ENCODE results near the gene ALDH16A1. TPM values are rescaled to one million over a fixed set of nuclear protein-coding genes. Genes with fewer than 3 reads are reported as not detected.

ALDH16A1 gene
- total and polyA plus RNA-seq, 2 of the 4 experiments (the other 2 are of a cell fraction), result 10.4 to 12.9 TPM

DNA sequence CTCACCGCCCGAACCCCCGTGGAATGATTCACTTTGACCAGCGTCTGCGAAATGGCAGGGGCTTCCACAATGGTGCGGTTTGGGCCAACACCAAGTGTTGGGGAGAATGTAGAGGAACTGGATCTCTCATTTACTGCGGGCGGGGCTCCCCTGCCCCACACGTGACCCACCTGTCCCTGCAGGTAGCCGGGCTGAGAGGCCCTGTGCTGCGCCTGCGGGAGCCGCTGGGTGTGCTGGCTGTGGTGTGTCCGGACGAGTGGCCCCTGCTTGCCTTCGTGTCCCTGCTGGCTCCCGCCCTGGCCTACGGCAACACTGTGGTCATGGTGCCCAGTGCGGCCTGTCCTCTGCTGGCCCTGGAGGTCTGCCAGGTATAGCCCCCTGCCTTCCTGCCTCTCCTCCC, 15.2 kb downstream of the ALDH16A1 start:
- 97% methylated on average over 8 of the region's 19 CpGs; no CpG with 5 or more reads in 1 of the 2 experiments for WGBS, 2 experiments (ENCODE audit: extremely low coverage in 2 of 2, insufficient read length in 1 of 2)
- no peak for DNase-seq
- intact Hi-C loops (cut with micrococcal nuclease), result no loop called here
- Histone ChIP-seq H4K5ac (ENCODE audit: low read depth, low read length) (no peak overlapping the region), H3K56ac (ENCODE audit: extremely low read depth, insufficient read depth, low read length) (no peak overlapping the region), H3K4me2 (ENCODE audit: low read depth, low read length) (no peak overlapping the region), H4K91ac (ENCODE audit: insufficient read depth, low read depth, low read length) (no peak overlapping the region), H4K8ac (ENCODE audit: low read depth in 2 of 2, low read length in 2 of 2) (no peak overlapping the region), H2AK9ac (replicated peaks; ENCODE audit: low read depth, low read length, poor library complexity) (no peak overlapping the region), H3K4me3 (ENCODE audit: insufficient read depth, low read depth, low read length) (no peak overlapping the region), H2BK5ac (ENCODE audit: low read depth, low read length, poor library complexity, severe bottlenecking) (no peak overlapping the region), H2AK5ac (ENCODE audit: low read depth, low read length) (no peak overlapping the region), H3K18ac (ENCODE audit: low read depth, low read length) (no peak overlapping the region), H3K4ac (ENCODE audit: low read depth, low read length) (no peak overlapping the region), H3K4me1 (ENCODE audit: control insufficient read depth, insufficient read depth, low read length) (peaks cover 2% of the 10 kb centered on the region; the same call in 1 of the 2 replicates), H2BK15ac (ENCODE audit: low read depth, low read length) (no peak overlapping the region), H3K79me1 (ENCODE audit: low read depth in 1 of 2, low read length in 2 of 2) (no peaks in the 10 kb centered on the region), H3K36me3 (ENCODE audit: control insufficient read depth, insufficient read depth, low read length) (peaks cover 5% of the 10 kb centered on the region; the same call in 1 of the 2 replicates), H3K27me3 (ENCODE audit: control insufficient read depth, insufficient read depth, low read length) (no peaks in the 10 kb centered on the region), H3K23ac (ENCODE audit: low read depth, low read length) (no peak overlapping the region), H3K9ac (ENCODE audit: low read depth, low read length) (no peak overlapping the region), H3K27ac (ENCODE audit: insufficient read depth, low read length) (no peak overlapping the region), H3K14ac (replicated peaks; ENCODE audit: low read depth, low read length) (no peak overlapping the region), H3K9me1 (ENCODE audit: insufficient read depth, low read length) (peaks cover 7% of the 10 kb centered on the region; the same call in 1 of the 2 replicates), H3K9me3 (ENCODE audit: control insufficient read depth, insufficient read depth, low read length) (no peaks in the 10 kb centered on the region), H4K20me1 (ENCODE audit: insufficient read depth, low read length) (no peaks in the 10 kb centered on the region), H2BK20ac (ENCODE audit: low read depth, low read length) (no peak overlapping the region), H2AFZ (replicated peaks; ENCODE audit: low read length, poor library complexity) (no peak overlapping the region), H2BK120ac (ENCODE audit: low read depth, low read length) (no peak overlapping the region)
- POLR2A ChIA-PET (ENCODE audit: unreplicated experiment), result no interaction called here
- no peak for ATAC-seq (ENCODE audit: low read depth)
- dilution Hi-C loops (cut with HindIII; ENCODE audit: low sequenced_read_pairs, unreplicated experiment), result no loop called here
- in situ Hi-C loops (cut with MboI; ENCODE audit: low sequenced_read_pairs), result no loop called here
- CTCF ChIA-PET, result no interaction called here
- BruUV-seq (replicated peaks), result no TSS peak
- TF ChIP-seq SMC3 (IDR thresholded peaks at IDR 0.05; ENCODE audit: low read depth, low read length) (no peak), FOS (IDR thresholded peaks at IDR 0.05; ENCODE audit: low read depth, low read length) (no peak), MAFK (IDR thresholded peaks at IDR 0.05; ENCODE audit: low read depth, low read length) (no peak), MAZ (IDR thresholded peaks at IDR 0.05; ENCODE audit: borderline replicate concordance, low read depth, low read length) (no peak), BHLHE40 (IDR thresholded peaks at IDR 0.05; ENCODE audit: low read depth, low read length) (no peak), CTCF (conservative IDR thresholded peaks at IDR 0.05; ENCODE audit: low read depth, low read length) (no peak), RAD21 (IDR thresholded peaks at IDR 0.05; ENCODE audit: low read length) (no peak), MXI1 (IDR thresholded peaks at IDR 0.05; ENCODE audit: borderline replicate concordance, low read depth, low read length) (no peak), CEBPB (IDR thresholded peaks at IDR 0.05; ENCODE audit: low read depth, low read length) (no peak), CHD1 (IDR thresholded peaks at IDR 0.05; ENCODE audit: low read depth, low read length) (no peak), RFX5 (IDR thresholded peaks at IDR 0.05; ENCODE audit: low read depth, low read length) (no peak), POLR2A (IDR thresholded peaks at IDR 0.05; ENCODE audit: low read depth, low read length) (no peak)
- TF ChIP-seq, protein P1, sequence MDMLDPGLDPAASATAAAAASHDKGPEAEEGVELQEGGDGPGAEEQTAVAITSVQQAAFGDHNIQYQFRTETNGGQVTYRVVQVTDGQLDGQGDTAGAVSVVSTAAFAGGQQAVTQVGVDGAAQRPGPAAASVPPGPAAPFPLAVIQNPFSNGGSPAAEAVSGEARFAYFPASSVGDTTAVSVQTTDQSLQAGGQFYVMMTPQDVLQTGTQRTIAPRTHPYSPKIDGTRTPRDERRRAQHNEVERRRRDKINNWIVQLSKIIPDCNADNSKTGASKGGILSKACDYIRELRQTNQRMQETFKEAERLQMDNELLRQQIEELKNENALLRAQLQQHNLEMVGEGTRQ (IDR thresholded peaks at IDR 0.05; ENCODE audit: low read depth, low read length), result no peak

All from IMR-90 (cell line).